Measurements from ENCODE around the gene FOXK2. TPM values are rescaled to one million over a fixed set of nuclear protein-coding genes. Genes with fewer than 3 reads are reported as not detected.
"Not testable (repeated sequence)": the region's sequence is repeated elsewhere in the genome, so short reads cannot be mapped to it uniquely, and the experiment has no call there.

Gene FOXK2
- total RNA-seq, 1 donor from 2014 or later: 97.7 TPM

DNA sequence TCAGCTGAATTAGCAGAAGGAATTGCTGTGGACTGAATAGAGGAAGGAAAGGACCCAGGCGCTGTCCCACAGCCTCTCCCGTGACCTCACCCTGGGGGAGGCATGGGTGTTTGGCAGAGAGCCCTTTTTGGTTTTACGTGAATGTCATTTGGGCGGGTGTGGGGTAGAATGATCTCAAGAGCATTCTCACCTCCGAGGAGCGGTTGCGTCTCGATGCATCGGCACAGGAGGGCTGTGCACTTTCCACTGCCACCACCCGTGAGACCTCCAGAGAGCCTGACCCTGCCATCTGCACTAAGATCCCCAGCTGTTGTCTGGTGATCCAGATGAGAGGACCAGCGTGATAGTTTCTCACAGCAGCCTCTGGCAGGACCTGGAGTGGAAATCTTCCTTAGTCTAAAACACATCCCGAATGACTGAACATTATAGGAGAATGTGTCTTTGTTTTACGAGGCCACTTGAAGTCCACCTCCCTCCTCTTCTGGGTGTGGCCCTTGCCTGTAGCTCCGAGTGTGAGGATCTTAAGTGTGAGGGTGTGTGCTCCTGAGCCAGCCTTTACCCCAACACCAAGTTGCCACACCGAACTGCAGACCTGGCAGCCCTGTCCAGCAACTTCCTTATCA lies 29.3 kb downstream of the FOXK2 start:
- H3K4me1 Mint-ChIP-seq (ENCODE audit: low read depth): peaks cover 33% of the 10 kb centered on the region
- no peak overlapping the region for H3K27ac Mint-ChIP-seq

DNA sequence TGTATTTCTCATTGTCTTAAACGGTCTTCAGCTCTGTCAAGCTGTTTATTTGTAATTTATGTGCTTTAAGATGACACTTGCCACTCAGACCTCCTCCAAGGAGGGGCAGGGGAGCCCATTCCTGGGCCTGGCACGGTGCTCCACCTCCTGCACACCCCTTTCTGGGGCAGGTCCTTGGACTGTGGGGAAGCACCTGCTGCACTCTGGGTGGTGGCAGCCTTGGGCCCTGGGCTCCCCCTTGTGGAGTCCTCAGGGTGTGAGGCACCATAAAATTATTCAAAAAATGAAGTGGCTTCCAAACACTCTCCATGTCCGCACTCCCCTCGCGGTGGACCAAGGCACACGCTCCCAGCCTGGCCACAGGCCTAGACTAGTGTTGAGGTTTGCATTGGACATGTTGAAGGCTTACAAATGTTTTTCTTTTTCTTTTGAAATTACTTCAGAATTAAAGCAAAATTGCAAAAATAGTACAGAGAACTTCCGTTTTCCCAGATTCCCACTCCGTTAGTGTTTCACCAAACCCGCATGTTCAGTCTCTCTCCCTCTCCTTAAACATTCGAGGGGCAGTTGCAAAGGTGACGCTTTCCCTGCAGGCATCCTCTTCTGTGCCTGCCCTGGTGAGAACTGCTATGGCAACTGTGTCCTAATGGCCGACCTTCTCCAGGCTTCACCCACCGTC lies 32.4 kb downstream of the FOXK2 start:
- DNase-seq (ENCODE audit: low spot score): peak; percentile 75
- H3K27me3 Mint-ChIP-seq (ENCODE audit: insufficient read depth): no peaks in the 10 kb centered on the region
- H3K4me3 Mint-ChIP-seq: no peak overlapping the region
- no peaks in the 10 kb centered on the region for H3K9me3 Mint-ChIP-seq
- intact Hi-C loops (cut with micrococcal nuclease): loop anchor here (2.0 to 5.0 kb wide), 3 partner anchors 71 to 199 kb away; partner anchors contain the start of genes HEXD and OGFOD3
- peaks cover 7% of the 10 kb centered on the region for H3K36me3 Mint-ChIP-seq (ENCODE audit: low read depth)
- H3K4me1 Mint-ChIP-seq (ENCODE audit: low read depth): peaks cover 35% of the 10 kb centered on the region
- H3K27ac Mint-ChIP-seq: no peak overlapping the region

More for the DNA sequence above, 29.3 kb downstream of the FOXK2 start:
- H3K36me3 Mint-ChIP-seq (ENCODE audit: low read depth): peaks cover 7% of the 10 kb centered on the region
- no peaks in the 10 kb centered on the region for H3K27me3 Mint-ChIP-seq (ENCODE audit: insufficient read depth)
- no peak overlapping the region for H3K4me3 Mint-ChIP-seq
- no peak for DNase-seq (ENCODE audit: low spot score)
- H3K9me3 Mint-ChIP-seq: no peaks in the 10 kb centered on the region
- intact Hi-C loops (cut with micrococcal nuclease): no loop called here

DNA sequence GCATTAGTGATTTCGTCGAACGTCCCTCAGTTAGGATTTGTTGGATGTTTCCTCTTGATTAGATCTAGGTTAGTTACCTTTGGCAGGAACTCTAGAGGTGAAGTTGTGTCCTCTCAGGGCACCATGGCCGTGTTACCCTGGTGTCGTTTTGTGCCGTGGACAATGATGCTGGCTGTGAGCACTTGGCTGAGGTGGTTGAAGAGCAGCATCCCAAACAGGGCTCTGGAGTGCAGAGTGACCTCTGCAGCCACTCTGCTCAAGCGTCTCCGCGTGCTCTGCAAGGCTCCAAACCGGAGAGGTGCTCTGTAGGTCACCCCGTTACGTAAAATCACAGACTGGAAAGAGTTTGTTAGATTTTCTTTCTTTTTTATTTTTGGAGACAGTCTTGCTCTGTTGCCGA lies 33.0 kb downstream of the FOXK2 start:
- no peak overlapping the region for H3K27ac Mint-ChIP-seq
- peaks cover 32% of the 10 kb centered on the region for H3K4me1 Mint-ChIP-seq (ENCODE audit: low read depth)
- H3K9me3 Mint-ChIP-seq: no peaks in the 10 kb centered on the region
- intact Hi-C loops (cut with micrococcal nuclease): loop anchor here (5.0 kb wide), 1 partner anchor 135 kb away; the partner anchor contains the start of genes HEXD and OGFOD3
- H3K27me3 Mint-ChIP-seq (ENCODE audit: insufficient read depth): no peaks in the 10 kb centered on the region
- peaks cover 7% of the 10 kb centered on the region for H3K36me3 Mint-ChIP-seq (ENCODE audit: low read depth)
- DNase-seq (ENCODE audit: low spot score): no peak
- no peak overlapping the region for H3K4me3 Mint-ChIP-seq

DNA sequence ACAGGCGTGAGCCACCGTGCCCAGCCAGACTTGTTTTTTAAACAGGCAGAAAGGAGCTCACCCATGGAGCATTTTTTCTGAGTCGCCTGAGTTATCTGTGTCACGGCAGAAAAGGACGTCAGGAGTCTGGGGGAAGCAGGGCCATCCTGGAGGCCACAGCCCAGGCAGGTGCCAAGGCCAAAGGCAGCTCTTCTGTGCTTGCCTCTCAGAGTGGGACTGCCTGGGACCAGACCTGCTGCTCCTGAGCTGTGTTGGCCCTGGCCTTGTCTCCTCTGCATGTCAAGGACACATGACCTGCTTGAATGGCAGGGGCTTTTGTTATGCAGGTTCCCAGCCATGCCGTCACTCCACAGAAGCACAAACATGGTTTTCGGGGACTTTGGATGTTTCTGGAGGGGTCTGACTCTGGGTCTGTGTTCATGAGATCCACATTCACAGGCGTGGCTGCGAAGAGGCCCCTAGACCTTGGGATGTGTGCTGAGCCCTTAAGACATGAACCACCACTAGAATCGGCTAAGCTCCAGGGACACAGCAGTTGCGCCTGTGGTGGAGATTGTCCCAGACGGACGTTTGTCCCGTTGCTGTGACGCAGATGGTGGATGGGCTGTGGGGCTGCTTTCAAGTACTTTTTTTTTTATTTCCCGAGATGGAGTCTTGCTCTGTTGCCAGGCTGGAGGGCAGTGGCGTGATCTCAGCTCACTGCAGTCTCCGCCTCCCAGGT lies 33.8 kb downstream of the FOXK2 start:
- Mint-ChIP-seq H3K27me3 (ENCODE audit: insufficient read depth) (no peaks in the 10 kb centered on the region), H3K36me3 (ENCODE audit: low read depth) (peaks cover 2% of the 10 kb centered on the region), H3K4me1 (ENCODE audit: low read depth) (peaks cover 24% of the 10 kb centered on the region), H3K27ac (no peak overlapping the region), H3K4me3 (no peak overlapping the region), H3K9me3 (no peaks in the 10 kb centered on the region)
- DNase-seq (ENCODE audit: low spot score): no peak
- intact Hi-C loops (cut with micrococcal nuclease): loop anchor here (5.0 kb wide), 1 partner anchor 136 kb away; the partner anchor contains the start of genes HEXD and OGFOD3

DNA sequence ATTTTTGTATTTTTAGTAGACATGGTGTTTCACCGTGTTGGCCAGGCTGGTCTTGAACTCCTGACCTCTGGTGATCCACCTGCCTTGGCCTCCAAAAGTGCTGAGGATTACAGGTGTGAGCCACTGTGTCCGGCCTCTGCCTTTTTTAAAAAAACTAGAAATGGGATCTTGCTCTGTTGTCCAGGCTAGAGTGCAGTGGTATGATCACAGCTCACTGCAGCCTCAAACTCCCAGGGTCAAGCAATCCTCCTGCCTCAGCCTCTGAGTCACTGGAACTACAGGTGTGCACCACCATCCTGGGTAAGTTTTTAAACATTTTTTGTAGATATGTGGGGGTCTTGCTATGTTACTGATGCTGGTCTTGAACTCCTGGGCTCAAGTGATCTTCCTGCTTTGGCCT lies 38.0 kb downstream of the FOXK2 start:
- H3K9me3 Mint-ChIP-seq; DNase-seq (ENCODE audit: low spot score); H3K27ac Mint-ChIP-seq; H3K27me3 Mint-ChIP-seq (ENCODE audit: insufficient read depth); H3K36me3 Mint-ChIP-seq (ENCODE audit: low read depth); intact Hi-C loops (cut with micrococcal nuclease); H3K4me3 Mint-ChIP-seq: not testable (repeated sequence)
- H3K4me1 Mint-ChIP-seq (ENCODE audit: low read depth): peaks cover 18% of the 10 kb centered on the region

DNA sequence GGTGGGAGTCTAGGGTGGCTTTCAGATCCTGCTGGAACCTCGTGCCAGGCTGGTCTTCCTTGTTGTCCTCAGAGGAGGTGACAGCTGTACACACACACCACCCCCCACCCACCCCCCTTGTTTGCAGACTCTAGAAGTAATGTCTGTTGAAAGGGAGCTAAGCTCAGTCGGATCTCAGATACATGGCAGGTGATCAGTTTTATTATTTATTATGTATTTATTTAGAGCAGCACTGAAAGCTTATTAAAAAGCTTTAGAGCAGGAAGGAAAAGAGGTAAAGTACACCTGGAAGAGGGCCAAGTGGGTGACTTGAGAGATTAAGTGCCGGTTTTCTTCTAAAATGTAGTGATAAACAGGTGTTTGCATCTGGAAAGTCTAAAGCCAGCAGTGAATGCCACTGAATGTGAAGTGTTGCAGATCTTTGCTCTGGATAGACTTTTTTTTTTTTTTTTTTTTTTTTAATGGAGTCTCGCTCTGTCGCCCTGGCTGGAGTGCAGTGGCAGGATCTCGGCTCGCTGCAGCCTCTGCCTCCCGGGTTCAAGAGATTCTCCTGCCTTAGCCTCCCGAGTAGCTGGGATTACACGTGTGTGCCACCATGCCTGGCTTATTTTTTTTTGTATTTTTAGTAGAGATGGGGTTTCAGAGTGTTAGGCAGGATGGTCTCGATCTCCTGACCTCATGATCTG lies 40.2 kb downstream of the FOXK2 start:
- Mint-ChIP-seq H3K9me3 (no peaks in the 10 kb centered on the region), H3K4me1 (ENCODE audit: low read depth) (peaks cover 9% of the 10 kb centered on the region), H3K36me3 (ENCODE audit: low read depth) (no peaks in the 10 kb centered on the region), H3K4me3 (no peak overlapping the region), H3K27ac (no peak overlapping the region), H3K27me3 (ENCODE audit: insufficient read depth) (no peaks in the 10 kb centered on the region)
- no peak for DNase-seq (ENCODE audit: low spot score)
- intact Hi-C loops (cut with micrococcal nuclease): no loop called here

DNA sequence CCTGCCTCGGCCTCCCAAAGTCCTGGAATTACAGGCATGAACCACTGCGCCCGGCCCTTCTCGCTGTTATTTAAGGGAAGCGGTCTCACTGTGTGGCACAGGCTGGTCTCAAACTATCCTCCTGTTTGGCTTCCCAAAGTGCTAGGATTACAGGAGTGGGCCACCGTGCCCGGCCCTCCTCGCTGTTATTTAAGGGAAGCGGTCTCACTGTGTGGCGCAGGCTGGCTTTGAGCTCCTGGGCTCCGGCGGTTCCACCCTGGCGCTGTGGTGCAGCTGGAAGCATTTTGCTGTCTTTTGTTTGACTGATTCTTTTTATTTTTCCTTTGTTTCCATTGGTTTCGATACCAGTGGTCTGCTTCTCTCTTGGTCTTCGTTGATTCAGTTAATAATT lies 40.7 kb downstream of the FOXK2 start:
- no peak overlapping the region for H3K27ac Mint-ChIP-seq
- DNase-seq (ENCODE audit: low spot score): no peak
- peaks cover 8% of the 10 kb centered on the region for H3K4me1 Mint-ChIP-seq (ENCODE audit: low read depth)
- no peaks in the 10 kb centered on the region for H3K9me3 Mint-ChIP-seq
- peaks cover 5% of the 10 kb centered on the region for H3K36me3 Mint-ChIP-seq (ENCODE audit: low read depth)
- intact Hi-C loops (cut with micrococcal nuclease): no loop called here
- no peak overlapping the region for H3K4me3 Mint-ChIP-seq
- no peaks in the 10 kb centered on the region for H3K27me3 Mint-ChIP-seq (ENCODE audit: insufficient read depth)

DNA sequence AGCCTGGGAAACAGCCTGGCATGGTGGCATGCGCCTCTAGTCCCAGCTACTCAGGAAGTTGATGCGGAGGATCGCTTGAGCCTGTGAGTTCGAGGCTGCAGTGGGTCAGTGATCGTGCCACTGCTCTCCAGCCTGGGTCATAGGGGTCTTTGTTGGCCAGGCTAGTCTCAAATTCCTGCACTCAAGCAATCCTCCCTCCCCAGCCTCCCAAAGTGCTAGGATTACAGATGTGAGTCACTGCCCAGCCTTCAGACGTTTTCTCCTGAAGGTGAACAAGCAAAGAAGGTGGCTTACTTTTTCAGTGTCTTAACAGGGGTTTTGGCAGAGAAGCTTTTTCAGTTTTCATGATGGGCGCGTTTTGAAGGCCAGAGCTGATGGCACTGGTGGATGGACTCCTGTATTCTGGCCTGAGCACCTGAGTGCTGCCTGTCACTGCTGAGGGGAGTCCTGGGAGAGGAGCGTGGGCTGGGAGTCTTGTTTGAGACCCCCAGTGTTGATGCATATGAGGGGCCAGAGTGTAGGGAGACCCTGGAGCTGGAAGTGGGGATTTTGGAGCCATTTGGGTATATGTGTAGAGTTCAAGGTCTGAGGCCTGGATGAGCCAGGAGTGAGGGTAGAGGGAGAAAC lies 41.4 kb downstream of the FOXK2 start:
- no peak for DNase-seq (ENCODE audit: low spot score)
- H3K4me3 Mint-ChIP-seq: no peak overlapping the region
- H3K36me3 Mint-ChIP-seq (ENCODE audit: low read depth): peaks cover 11% of the 10 kb centered on the region
- peak overlapping the region; percentile 16 for H3K27ac Mint-ChIP-seq
- intact Hi-C loops (cut with micrococcal nuclease): no loop called here
- peaks cover 8% of the 10 kb centered on the region for H3K4me1 Mint-ChIP-seq (ENCODE audit: low read depth)
- H3K27me3 Mint-ChIP-seq (ENCODE audit: insufficient read depth): no peaks in the 10 kb centered on the region
- H3K9me3 Mint-ChIP-seq: no peaks in the 10 kb centered on the region

DNA sequence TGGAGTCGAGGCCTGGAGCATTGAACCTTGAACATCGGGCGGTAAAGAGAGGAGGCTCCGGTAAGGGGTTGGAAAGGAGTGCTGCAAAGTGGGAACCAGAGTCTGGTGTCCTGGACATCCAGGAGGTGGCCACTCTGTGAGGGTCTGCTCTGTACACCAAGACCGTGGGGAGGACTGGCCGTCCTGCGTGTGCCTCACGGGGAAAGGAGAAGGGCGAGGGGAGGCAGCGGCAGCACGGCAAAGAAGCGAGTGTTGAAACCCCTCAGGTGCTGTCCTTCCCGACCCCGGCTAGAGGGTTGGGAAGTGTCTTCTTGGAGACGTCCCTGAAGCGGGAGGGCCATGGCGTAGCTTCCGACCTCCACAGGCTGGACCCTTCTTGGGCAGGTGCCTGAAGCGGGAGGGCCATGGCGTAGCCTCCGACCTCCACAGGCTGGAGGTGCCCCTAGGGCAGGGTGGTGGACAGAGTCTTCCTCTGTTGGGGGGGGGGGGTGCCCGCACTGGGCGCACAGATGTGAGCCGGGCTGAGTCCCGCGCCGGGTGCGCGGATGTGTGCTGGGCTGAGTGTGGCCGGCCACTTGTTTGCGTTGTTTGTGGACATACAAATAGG lies 42.0 kb downstream of the FOXK2 start:
- no peaks in the 10 kb centered on the region for H3K27me3 Mint-ChIP-seq (ENCODE audit: insufficient read depth)
- peaks cover 8% of the 10 kb centered on the region for H3K4me1 Mint-ChIP-seq (ENCODE audit: low read depth)
- DNase-seq (ENCODE audit: low spot score): no peak
- no peaks in the 10 kb centered on the region for H3K9me3 Mint-ChIP-seq
- peak overlapping the region; percentile 16 for H3K27ac Mint-ChIP-seq
- peaks cover 14% of the 10 kb centered on the region for H3K36me3 Mint-ChIP-seq (ENCODE audit: low read depth)
- intact Hi-C loops (cut with micrococcal nuclease): no loop called here
- H3K4me3 Mint-ChIP-seq: no peak overlapping the region

DNA sequence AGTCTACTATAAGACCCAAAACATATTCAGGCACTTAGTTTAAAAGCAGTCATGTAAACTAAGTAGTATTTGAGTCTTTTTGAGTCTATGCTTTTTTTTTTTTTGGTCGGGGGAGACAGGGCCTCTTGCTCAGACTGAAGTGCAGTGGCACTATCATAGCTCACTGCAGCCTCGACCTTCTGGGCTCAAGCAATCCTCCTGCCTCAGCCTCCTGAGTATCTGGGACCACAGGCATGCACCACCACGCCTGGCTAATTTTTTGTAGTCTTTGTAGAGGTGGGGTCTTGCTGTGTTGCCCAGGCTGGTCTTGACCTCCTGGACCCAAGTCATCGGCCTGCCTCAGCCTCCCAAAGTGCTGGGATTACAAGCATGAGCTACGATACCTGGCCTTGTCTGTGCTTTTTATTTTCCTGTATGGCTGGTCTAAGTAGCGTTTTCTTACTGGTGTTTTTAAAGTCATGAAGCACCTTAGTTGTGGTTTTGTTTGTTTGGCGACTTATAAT lies 43.2 kb downstream of the FOXK2 start:
- H3K4me3 Mint-ChIP-seq; intact Hi-C loops (cut with micrococcal nuclease); DNase-seq (ENCODE audit: low spot score); H3K4me1 Mint-ChIP-seq (ENCODE audit: low read depth); H3K9me3 Mint-ChIP-seq; H3K27me3 Mint-ChIP-seq (ENCODE audit: insufficient read depth); H3K27ac Mint-ChIP-seq: not testable (repeated sequence)
- peaks cover 20% of the 10 kb centered on the region for H3K36me3 Mint-ChIP-seq (ENCODE audit: low read depth)

DNA sequence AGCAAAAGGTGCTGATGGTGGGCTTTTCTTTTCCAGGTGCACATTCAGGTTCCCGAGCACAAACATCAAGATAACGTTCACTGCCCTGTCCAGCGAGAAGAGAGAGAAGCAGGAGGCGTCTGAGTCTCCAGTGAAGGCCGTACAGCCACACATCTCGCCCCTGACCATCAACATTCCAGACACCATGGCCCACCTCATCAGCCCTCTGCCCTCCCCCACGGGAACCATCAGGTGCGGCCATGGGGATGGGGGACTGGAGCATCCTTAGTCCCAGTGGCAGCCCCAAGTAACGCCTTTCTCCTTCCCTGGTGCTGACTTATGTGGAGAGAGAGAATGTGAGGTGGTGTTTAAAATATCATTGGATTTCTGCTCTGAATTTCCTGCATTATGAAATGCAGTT lies 43.8 kb downstream of the FOXK2 start:
- Mint-ChIP-seq H3K9me3 (no peaks in the 10 kb centered on the region), H3K4me3 (no peak overlapping the region), H3K27me3 (ENCODE audit: insufficient read depth) (no peaks in the 10 kb centered on the region), H3K36me3 (ENCODE audit: low read depth) (peaks cover 22% of the 10 kb centered on the region), H3K27ac (no peak overlapping the region), H3K4me1 (ENCODE audit: low read depth) (peaks cover 8% of the 10 kb centered on the region)
- DNase-seq (ENCODE audit: low spot score): no peak
- intact Hi-C loops (cut with micrococcal nuclease): no loop called here

DNA sequence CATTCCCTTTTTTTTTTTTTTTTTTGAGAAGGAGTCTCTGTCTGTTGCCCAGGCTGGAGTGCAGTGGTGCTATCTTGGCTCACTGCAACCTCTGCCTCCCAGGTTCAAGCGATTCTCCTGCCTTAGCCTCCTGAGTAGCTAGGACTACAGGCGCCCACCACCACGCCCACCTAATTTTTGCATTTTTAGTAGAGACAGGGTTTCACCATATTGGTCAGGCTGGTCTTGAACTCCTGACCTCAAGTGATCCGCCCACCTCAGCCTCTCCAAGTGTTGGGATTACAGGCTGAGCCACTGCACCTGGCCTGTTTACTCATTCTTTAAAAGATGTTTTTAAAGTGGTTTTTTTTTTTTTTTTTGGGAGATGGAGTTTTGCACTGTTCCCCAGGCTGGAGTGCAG lies 44.2 kb downstream of the FOXK2 start:
- H3K4me1 Mint-ChIP-seq (ENCODE audit: low read depth); DNase-seq (ENCODE audit: low spot score); intact Hi-C loops (cut with micrococcal nuclease); H3K4me3 Mint-ChIP-seq; H3K27ac Mint-ChIP-seq; H3K27me3 Mint-ChIP-seq (ENCODE audit: insufficient read depth); H3K9me3 Mint-ChIP-seq: not testable (repeated sequence)
- peaks cover 24% of the 10 kb centered on the region for H3K36me3 Mint-ChIP-seq (ENCODE audit: low read depth)

Measured in activated T-helper 1 cell treated with anti-CD3 and anti-CD28 coated beads, Interleukin-12 subunit alpha, Interleukin-12 subunit beta, Interleukin-2, Interleukin-4 antibody, amounts not matched to agents 30 ng/mL and 10 ng/mL and 1 ng/mL, durations not matched to agents 14 hours and 24 hours and 36 hours (primary cell).